GM19238 (cell line): ENCODE results near the gene CDON.
"Not testable (repeated sequence)": the region's sequence is repeated elsewhere in the genome, so short reads cannot be mapped to it uniquely, and the experiment has no call there.

Experiments used
- DNase-seq: peaks from one replicate; pipeline ENCODE4 v3.0.0; 2011; ENCODE audit warnings: low spot score; ENCODE audit not compliant: insufficient read length

The CDON gene

DNA sequence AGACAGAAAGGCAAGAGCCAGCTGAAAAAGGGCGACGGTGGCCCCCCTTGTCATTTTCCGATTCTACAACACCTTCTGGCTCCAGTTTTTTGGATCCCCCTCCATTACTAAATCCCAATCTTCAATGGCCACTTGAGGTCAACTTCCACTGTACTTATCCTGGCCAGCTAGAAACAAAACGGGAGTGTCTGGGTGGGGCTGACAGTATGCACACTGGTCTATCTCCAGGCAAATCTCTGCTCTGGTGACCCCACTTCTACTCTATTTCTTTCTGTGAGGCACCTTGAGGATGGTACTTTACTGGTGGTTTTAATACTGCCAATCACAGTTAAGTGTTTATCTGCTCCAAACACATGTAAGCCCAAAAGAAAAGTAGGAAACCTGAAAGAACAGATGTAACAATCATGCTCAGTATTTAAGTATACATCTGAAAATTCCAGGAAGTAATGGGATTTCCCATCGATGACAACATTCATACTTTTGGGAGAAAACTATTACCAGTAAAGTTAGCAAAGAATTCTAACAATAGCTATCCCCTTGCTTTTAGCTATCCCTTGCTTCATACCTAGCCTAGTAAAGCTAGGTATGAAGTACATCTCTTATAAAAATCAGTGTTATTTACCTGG lies 16.0 kb downstream of the CDON start:
- DNase-seq: no peak

DNA sequence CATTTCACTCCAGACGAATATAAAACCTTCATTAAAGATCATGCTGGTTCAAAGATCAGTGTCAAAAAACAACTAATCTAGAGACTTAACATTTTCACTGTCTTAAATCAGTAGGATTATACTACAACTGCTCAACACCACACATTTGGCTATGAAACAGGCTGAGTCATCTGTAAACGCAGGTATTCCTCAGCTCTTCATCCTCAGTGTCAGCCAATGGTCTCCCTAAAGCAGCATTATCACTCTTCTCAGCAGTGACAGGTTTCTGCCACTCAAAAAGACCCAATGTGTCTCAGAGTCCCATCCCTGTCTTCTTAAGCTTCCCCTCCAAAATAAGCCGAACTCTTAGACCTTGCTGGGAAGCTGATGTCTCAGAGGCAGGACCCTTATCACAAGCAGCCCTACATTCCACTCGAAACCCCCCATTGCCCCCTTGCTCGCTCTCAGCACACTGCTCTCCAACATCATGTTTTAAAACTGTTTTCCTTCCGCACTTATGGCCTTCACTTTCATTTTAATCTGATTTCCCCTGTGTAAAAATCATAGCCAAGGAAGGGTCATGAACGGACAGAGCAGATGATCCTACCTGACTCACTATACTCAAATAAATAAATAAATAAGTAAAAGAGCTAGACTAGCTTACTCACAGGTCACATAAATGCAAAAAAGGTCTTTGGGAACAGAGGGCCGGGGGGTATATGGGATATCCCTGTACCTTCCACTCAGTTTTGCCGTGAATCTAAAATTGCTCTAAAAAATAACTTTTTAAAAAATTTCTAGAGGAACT lies 23.0 kb downstream of the CDON start:
- no peak for DNase-seq

DNA sequence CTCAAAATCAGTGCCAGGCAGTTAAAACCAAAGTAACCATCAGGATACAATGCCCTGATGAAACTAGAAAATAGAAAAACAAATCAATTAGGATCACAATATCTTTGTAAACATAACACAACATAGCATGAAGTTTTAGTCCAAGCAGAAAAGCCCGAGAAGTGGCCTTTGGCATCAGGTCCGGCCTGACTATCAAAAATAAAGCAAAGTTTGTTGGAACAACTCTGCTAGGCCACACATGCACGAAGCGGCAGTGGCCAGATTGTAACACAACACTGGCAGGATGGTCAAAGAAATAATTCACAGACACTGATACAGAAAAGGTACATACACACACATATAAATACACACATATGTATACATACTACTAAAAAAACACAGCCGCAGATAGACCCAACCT lies 26.9 kb downstream of the CDON start:
- DNase-seq: no peak

DNA sequence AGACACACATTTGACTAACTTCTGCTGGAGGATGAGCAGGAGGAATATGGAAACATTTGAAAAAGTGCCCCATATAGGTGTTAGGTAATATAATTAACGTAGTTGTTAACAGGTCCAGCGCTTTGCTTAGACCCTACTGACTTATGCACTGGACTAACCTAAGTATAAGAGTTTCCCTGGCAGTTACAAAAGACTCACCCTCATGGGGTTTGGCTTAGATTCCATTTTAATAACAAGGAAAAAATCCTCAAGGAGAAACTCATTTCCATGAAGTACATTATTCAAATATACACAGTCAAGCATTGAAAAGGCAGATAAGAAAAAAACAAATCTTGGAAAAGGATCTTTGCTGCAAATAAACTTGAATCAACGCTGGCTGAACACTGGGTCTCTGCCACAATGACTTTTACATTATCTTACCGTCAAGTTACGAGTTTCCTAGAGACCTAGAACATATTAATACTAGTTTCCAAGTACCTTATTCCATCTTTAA lies 27.7 kb downstream of the CDON start:
- DNase-seq: no peak

DNA sequence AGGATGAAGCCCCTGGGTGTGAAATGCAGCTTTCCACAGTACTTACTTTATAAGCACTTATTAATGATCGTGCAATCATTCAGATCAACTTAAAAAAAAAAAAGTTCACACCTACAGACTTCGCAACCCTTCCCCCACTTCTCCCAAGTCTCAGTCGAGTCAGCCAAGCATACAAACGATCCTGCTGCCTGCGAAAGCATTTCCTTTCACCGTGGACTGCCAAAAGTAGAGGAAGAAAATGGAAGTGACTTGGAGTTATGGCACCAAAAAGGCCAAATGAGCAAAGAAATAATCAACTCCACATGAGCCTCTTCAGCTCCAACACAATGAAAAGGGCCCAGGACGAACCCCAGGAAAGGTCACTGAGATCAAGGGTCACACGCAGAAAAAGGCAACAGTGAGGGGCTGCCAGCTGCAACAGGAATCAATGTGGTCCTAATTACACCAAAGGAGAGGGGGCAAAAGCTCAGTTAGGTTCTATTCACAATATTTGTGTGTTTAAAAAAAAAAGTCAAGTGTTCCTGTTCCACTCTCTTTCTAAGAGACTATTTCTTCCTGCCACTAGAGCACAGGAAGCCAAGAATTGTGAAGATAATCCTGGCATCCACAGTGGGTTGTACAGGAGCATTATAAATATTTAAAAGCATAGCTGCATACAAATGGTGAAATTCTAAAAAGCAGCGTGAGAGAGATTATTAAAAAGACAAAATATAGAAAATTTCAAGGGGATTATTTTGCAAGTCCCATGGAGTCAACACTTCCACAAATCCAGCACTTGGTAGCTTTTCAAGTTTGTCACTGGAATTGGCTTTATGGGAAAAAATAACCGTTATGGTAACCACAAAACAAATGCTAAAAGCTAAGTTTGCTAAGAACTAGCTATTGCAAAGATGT lies 28.4 kb downstream of the CDON start:
- no peak for DNase-seq

DNA sequence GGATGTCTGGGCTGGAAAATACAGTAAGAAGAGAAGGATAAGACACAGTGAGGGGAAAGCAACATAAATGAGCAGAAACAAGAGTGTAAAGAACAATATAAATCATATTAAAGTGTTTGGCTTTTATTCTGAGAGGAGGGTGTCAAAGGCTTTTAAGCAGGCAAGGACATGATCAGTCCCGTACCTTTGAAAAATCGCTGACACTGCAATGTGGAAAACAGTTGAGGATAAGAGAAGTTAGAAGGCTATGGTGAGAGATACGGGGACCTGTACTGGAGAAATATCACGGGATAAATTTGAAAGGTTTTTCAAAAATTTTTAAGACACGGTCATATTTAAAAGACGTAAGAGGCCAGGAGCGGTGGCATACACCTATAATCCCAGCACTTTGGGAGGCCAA lies 30.3 kb downstream of the CDON start:
- no peak for DNase-seq

DNA sequence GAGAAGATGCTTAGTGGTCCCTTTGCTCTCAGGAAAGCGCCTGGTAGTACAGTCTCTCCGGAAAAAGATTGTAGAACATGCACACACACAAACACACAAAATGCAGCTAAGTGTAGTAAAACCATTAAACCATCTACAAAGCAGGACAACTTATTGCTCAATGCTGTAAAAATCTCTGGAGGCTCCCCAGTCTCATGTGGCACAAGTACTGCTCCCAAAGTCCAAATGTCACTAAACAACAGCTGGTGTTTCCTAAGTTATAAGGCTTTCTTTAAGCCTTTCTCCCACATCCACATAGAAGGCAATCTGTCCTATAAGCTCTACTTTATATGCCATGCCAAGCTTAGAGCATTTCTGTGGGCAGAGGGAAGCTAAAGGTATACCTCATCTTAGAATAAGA lies 32.9 kb downstream of the CDON start:
- no peak for DNase-seq

DNA sequence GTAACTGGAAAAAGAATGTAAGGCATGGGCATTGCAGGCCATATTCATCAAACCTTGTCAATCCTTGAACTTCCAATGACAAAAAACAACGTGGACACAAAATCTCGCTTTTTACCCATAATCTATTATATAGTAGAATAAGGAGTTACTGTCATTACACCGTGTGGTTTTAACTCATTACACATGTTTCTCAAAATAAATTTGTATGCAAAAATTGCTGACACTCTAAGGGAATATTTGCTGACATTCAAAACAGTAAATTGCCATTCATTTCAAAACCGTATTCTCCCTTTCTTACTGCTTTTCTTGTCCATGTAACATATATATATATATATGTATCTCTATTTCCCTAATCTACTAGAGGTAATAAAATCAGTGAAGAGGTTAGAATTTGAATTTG lies 33.4 kb downstream of the CDON start:
- no peak for DNase-seq

DNA sequence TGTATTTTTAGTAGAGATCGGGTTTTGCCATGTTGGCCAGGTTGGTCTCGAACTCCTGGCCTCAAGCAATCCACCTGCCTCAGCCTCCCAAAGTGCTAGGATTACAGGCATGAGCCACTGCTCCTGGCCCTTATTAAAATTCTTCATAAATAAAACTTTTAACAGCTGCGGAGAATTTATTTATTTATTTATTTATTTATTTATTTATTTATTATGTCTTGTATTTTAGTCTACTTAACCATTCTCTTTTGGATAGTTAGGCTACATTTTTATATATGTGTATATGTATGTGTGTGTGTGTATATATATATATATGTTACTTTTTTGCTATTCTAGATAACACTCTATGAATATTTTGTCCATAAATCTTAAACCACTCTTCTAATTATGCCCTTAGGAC lies 34.1 kb downstream of the CDON start:
- DNase-seq: not testable (repeated sequence)

DNA sequence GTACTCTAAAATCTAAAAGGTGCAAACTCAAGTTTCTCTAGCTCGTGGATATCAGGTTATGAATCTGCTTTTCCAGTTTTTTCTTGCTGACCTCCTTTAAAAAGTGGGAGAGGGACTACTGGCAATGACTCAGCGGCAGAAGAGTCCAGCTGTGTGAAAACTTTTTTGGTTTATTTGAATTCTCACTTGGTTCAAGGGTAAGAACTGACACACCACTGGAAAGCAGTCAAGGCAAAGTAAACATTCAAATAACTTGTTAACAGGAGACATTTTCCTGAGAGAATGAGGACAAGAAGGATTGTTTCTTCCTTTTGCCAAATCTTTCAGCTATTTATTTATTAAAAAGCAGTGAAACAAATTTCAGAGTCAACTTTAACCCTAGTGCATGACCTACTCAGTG lies 36.1 kb downstream of the CDON start:
- no peak for DNase-seq

DNA sequence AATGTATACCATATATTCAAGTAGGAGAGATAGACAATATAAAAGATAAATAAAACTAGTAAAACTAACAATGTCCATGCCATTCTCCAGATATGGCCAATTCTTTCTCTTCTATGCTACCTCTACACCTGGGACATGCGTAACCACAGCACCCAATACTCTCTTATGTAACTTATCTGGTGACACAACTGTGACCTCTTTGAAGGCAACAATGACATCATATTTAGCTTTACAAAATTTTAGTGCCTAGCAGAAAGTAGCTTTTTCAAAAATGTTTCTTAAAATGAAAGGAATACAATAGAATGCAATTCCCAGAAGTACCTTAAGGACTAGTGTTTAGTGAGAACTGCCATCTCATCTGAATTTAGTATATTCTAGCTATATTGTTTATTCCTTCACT lies 36.8 kb downstream of the CDON start:
- no peak for DNase-seq

DNA sequence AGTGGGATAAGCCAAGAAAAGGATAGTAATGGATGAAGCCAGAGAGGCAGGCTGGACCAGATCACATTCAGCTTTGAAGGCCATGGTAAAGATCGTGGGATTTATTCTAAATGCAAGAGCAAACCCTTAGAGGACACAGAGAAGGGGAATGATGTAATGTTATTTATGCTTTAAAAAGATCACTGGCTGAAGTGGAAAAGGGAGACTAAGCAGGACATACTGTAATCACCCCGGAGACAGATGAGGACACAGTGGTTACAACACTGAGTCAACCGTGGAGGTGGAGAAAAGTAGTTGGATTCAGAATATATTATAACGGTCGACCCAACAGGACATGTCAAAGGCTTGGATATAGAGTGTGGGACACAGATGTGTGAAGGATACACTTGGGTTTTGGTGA lies 38.5 kb downstream of the CDON start:
- DNase-seq: no peak

DNA sequence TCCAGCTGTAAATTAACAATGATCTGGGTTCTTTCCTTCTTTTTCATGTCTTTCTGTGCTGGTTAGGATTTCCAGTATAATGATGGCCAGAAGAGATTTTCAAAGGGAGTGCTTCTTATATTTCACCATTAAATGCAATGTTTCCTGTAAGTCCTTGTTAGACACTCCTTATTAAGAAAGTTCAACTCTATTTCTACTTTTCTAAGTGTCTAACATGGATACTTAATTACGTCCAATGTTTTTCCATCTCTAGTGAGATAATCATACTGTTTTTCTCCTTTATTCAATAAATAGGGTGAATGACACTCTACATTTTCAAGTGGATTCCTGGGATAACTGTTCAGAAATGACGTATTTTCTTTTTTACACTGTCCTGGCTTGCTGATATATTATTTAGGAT lies 49.8 kb downstream of the CDON start:
- DNase-seq: no peak

DNA sequence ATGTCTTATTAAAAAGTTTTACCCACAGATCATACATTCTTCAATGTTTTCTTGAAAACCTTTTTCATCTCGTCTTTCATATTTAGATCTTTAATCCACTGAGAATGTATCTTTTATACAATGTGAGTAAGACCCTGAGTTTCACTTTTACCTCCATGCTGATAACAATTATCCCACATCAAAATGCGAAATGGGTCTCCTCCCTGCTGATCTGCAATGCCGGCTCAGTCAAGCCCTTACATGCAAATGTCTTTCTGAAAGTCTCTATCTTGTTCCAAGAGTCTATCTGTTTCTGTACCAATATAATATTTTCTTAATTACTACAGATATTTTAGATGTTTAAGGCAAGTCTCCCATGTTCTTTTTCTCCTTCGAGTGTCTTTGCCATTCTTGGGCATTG lies 50.9 kb downstream of the CDON start:
- DNase-seq: no peak

DNA sequence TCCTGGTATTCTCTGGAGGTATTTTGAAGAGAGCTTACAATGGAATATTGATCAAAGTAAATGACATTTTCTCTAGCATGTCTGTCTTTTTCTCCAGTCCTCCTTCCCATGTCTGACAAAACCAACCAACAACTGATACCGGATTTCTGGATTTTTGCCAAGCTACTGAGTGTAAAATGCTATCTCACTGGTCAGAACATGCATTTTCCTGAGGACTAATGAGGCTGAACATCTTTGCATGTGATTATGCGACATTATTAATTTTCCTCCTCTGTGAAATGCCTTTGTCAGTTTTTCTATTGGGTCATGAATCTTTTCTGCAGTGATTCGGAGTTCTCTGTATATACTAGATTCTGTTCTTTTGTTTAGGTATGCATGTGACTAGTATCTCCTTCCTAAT lies 51.4 kb downstream of the CDON start:
- no peak for DNase-seq

DNA sequence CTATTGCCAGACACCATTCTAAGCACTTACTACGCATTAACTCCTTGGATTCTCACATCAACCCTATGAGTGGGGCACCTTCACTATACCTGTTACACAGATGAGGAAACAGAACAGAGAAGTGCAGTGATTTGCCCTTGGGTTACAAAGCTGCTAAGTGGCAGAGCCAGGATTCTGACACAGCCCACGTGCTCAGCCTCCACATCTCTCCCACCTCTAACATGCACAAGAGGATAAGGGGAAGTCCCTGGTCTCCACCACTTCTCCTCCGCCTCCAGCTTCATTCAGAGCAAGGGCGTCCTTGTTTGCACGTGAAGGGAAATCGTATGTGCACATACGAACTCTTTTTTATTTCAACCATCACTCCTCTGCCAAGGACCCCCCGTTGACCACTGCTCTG lies 53.7 kb downstream of the CDON start:
- no peak for DNase-seq

DNA sequence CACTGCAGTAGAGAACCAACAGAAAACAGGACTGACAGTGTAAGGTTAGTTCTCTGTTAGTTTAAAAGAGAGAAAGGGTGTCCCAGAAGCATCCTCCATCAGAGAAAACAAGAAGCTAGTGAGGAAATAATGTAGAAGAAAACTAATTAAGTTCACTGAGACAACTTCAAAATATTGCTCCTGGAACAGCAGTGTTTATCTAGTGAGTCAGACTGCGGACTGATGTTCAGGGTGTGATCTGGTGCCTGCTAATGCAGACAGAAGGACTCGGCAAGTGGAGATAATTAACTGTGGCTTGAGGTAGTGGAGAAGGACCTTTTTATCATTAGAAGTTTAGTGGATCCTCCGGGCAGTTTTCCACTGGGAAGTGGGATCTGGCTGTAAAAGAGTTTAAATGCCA lies 55.4 kb downstream of the CDON start:
- DNase-seq: no peak

DNA sequence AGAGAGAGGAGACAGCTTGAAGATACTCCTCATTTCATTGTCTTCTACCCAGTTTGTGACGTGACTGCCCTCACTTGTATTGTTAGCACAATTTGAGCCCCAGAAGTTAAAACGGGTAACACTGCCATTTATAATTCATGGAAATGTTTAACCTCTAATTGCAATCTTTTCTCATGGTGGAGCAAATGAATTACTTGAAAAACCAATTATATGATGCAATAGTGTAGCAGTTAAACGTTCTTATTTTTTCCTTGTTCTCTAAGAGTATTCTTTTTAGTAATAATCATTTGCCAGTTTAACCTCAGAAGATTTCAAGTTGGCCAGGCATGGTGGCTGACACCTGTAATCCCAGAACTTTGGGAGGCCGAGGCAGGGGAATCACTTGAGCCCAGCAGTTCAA lies 56.6 kb downstream of the CDON start:
- DNase-seq: no peak

DNA sequence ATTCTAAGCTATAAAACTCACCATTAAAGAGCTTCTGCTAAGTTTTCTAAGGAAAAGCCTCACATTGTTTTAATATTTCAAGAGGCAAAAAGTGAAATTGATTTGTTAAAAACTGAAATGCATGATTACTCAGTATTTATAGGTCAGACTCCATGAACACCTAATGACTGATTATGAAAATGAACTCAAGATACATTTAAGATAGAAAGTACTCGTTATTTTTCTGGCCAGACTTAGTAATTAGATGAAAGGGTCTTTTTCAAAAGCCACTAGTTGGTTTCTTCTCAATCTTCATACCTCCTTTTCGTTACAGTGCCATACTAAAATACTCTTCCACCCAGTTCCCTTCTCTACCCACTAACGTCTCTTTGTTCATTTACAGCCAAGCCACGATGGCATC lies 60.5 kb downstream of the CDON start:
- DNase-seq: no peak

DNA sequence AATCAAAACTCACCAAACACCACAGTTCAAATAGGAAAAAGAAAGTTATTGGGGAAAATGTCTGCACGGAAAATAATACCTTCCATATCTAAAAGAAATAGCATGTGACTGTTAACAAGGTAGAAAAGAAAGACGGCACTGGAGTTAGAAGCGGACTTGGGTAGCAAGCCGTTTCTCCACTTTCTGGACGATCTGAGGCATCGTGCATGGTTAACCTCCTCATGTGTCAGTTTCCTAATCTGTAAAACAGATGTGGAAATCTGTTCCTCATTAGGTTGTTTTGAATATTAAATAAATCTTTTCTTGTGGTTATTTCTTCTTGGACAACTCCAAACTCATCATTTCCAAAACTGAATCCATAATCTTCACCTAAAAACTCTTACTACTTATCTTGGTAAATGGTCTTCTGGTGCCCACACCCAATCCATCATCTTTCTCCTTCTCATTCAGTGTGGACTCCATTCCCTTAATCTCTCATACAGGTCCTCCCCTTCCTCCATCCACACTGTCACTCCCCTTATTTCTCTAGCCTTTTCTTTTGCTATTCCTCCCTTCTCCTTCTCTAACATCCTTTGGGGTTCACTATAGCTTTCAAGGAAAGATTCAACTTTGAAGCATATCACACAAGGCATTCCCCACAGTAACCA lies 63.3 kb downstream of the CDON start:
- no peak for DNase-seq

DNA sequence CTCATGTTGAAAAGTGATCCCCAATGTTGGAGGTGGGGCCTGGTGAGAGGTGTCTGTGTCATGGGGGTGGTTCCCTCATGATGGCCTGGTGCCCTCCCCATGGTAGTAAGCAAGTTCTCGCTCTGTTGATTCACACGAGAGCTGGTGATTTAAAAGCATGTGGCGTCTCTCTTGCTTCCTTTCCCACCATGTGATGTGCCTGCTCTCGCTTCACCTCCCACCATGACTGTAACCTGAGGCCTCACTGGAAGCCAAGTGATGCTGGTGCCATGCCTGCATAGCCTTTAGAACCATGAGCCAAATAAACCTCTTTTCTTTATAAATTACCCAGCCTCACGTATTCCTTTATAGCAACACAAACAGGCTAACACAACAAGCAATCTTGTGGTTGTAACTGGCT lies 64.4 kb downstream of the CDON start:
- no peak for DNase-seq

DNA sequence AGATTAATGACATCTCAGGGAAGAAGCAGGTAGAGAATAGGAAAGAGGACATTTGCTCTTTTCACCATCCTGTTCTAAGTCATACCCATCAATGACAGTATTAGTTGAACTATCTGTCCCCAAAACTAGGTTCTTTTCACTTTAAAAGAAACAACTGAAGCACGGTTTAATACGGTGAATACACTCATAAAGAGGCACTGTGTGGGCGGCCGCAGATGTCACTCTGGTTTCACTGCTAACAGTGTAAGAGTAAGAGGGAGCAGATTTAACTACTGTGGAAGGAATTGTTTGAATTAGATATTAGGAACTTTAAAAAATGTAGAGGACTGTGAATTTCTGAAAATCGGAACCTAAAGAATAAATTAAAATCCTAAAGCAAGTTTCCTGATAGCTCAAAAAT lies 67.4 kb downstream of the CDON start:
- DNase-seq: no peak
